ENCODE results near the gene SLC27A2. TPM values are rescaled to one million over a fixed set of nuclear protein-coding genes. Genes with fewer than 3 reads are reported as not detected.

Gene SLC27A2
- total and polyA plus RNA-seq, 2 donors (not counting 1 experiment from before 2014, with no cell fraction given) = 0.39 to 0.49 TPM

DNA sequence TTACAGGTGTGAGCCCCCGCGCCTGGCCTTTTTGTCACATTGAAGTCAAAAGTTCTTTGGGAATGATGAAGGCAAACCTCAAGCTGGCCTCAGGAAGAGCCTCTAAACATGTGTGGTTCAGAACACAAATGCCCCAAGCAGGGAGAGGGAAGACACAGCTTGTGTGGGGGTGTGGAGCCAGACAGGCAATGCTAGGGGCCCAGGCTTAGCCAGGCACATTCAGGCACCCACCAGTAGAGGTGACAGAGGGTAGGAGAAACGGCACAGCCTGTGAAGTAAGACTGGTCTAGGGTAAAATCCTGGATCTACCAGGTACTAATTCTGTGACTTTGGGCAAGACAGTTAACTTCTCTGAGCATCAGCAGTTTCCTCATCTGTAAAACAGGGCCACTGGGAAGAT is 80.0 kb downstream of the SLC27A2 start:
- H3K4me3 Mint-ChIP-seq = no peak overlapping the region
- peaks cover 11% of the 10 kb centered on the region for H3K27me3 Mint-ChIP-seq
- H3K27me3 ChIP-seq (replicated peaks in 1 of 4; ENCODE audit: control extremely low read depth in 1 of 4, control insufficient read depth in 3 of 4, insufficient read depth in 4 of 4, low read length in 3 of 4) = no peaks in the 10 kb centered on the region
- ATAC-seq (ENCODE audit: low read depth) (no peak), DNase-seq (no peak)
- no peak overlapping the region for H3K27ac ChIP-seq (ENCODE audit: low read length in 2 of 2)
- no peak overlapping the region for H3K4me3 ChIP-seq (ENCODE audit: control extremely low read depth in 1 of 5, extremely low read depth in 1 of 5, insufficient read depth in 1 of 5, low read depth in 2 of 5, low read length in 4 of 5)
- ChIA-PET CTCF (no interaction called here), POLR2A (no interaction called here)
- no peak overlapping the region for H3K4me2 ChIP-seq (replicated peaks; ENCODE audit: low read depth, low read length, poor library complexity, severe bottlenecking)
- TF ChIP-seq, protein P1, sequence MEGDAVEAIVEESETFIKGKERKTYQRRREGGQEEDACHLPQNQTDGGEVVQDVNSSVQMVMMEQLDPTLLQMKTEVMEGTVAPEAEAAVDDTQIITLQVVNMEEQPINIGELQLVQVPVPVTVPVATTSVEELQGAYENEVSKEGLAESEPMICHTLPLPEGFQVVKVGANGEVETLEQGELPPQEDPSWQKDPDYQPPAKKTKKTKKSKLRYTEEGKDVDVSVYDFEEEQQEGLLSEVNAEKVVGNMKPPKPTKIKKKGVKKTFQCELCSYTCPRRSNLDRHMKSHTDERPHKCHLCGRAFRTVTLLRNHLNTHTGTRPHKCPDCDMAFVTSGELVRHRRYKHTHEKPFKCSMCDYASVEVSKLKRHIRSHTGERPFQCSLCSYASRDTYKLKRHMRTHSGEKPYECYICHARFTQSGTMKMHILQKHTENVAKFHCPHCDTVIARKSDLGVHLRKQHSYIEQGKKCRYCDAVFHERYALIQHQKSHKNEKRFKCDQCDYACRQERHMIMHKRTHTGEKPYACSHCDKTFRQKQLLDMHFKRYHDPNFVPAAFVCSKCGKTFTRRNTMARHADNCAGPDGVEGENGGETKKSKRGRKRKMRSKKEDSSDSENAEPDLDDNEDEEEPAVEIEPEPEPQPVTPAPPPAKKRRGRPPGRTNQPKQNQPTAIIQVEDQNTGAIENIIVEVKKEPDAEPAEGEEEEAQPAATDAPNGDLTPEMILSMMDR (IDR thresholded peaks at IDR 0.05) = no peak
- no peak for TF ChIP-seq EZH2 (IDR thresholded peaks at IDR 0.05; ENCODE audit: borderline replicate concordance, insufficient read depth, low read depth, low read length, poor library complexity, severe bottlenecking)
- no peak overlapping the region for H2AFZ ChIP-seq (ENCODE audit: insufficient read depth, low read depth, low read length, poor library complexity, severe bottlenecking)
- H3K36me3 ChIP-seq (replicated peaks in 1 of 2; ENCODE audit: control extremely low read depth in 1 of 2, control insufficient read depth in 1 of 2, extremely low read depth in 1 of 2, insufficient read depth in 2 of 2, low read length in 1 of 2) = no peaks in the 10 kb centered on the region
- H4K20me1 ChIP-seq (ENCODE audit: control insufficient read depth, insufficient read depth, low read length, poor library complexity, severe bottlenecking) = no peaks in the 10 kb centered on the region
- no peak overlapping the region for H3K9ac ChIP-seq (ENCODE audit: low read length)
- H3K9me3 ChIP-seq (ENCODE audit: control extremely low read depth in 1 of 3, control insufficient read depth in 2 of 3, insufficient read depth in 1 of 3, low read length in 2 of 3) = no peaks in the 10 kb centered on the region
- WGBS (ENCODE audit: insufficient coverage) = 90% methylated on average over 3 of the region's 3 CpGs
- no peaks in the 10 kb centered on the region for H3K9me3 Mint-ChIP-seq (ENCODE audit: insufficient read depth)
- H3K4me1 Mint-ChIP-seq = peaks cover 9% of the 10 kb centered on the region
- intact Hi-C loops (cut with micrococcal nuclease) = no loop called here
- peaks cover 0 to 9% of the 10 kb centered on the region in 2 donors for H3K4me1 ChIP-seq (ENCODE audit: control insufficient read depth in 2 of 2, insufficient read depth in 2 of 2, low read length in 2 of 2)
- no peaks in the 10 kb centered on the region for H3K79me2 ChIP-seq (ENCODE audit: control insufficient read depth, insufficient read depth, low read length)
- no peak overlapping the region for H3K27ac Mint-ChIP-seq

DNA sequence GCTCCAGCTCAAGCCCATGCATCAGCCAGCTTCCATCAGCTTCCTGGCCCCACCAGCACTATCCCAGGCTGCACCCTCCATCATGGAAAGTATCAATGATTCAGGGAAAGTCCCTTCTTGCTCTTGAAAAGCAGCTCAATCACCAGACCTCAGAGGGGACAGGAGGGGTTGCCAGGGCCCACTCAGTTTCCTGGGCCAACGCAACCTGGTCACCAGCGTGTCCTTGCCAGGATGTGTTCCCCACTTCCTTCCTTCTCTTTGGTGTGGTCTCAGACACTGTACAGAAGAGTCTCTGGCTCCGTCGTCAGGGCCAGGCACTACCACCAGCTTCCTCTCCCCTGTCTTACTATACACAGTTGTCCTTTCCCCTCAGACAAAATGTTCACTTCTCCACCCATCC is 80.5 kb downstream of the SLC27A2 start:
- no peak for TF ChIP-seq EZH2 (IDR thresholded peaks at IDR 0.05; ENCODE audit: borderline replicate concordance, insufficient read depth, low read depth, low read length, poor library complexity, severe bottlenecking)
- TF ChIP-seq, protein P1 (IDR thresholded peaks at IDR 0.05) = no peak
- ATAC-seq (ENCODE audit: low read depth) = no peak
- intact Hi-C loops (cut with micrococcal nuclease) = no loop called here
- POLR2A ChIA-PET = no interaction called here
- no peaks in the 10 kb centered on the region for H3K27me3 ChIP-seq (replicated peaks in 1 of 4; ENCODE audit: control extremely low read depth in 1 of 4, control insufficient read depth in 3 of 4, insufficient read depth in 4 of 4, low read length in 3 of 4)
- CTCF ChIA-PET = no interaction called here
- H2AFZ ChIP-seq (ENCODE audit: insufficient read depth, low read depth, low read length, poor library complexity, severe bottlenecking) = no peak overlapping the region
- Mint-ChIP-seq H3K4me1 (peaks cover 9% of the 10 kb centered on the region), H3K27ac (no peak overlapping the region), H3K27me3 (peaks cover 14% of the 10 kb centered on the region), H3K9me3 (ENCODE audit: insufficient read depth) (no peaks in the 10 kb centered on the region), H3K4me3 (no peak overlapping the region)
- H3K27ac ChIP-seq (ENCODE audit: low read length in 2 of 2) = no peak overlapping the region
- H3K4me1 ChIP-seq (ENCODE audit: control insufficient read depth in 2 of 2, insufficient read depth in 2 of 2, low read length in 2 of 2) = peaks cover 0 to 9% of the 10 kb centered on the region in 2 donors
- no peak overlapping the region for H3K4me3 ChIP-seq (ENCODE audit: control extremely low read depth in 1 of 5, extremely low read depth in 1 of 5, insufficient read depth in 1 of 5, low read depth in 2 of 5, low read length in 4 of 5)
- no peak overlapping the region for H3K9ac ChIP-seq (ENCODE audit: low read length)
- WGBS (ENCODE audit: insufficient coverage) = 0% methylated on average over 4 of the region's 4 CpGs
- no peaks in the 10 kb centered on the region for H3K79me2 ChIP-seq (ENCODE audit: control insufficient read depth, insufficient read depth, low read length)
- H3K4me2 ChIP-seq (replicated peaks; ENCODE audit: low read depth, low read length, poor library complexity, severe bottlenecking) = no peak overlapping the region
- H3K36me3 ChIP-seq (replicated peaks in 1 of 2; ENCODE audit: control extremely low read depth in 1 of 2, control insufficient read depth in 1 of 2, extremely low read depth in 1 of 2, insufficient read depth in 2 of 2, low read length in 1 of 2) = no peaks in the 10 kb centered on the region
- no peak for DNase-seq
- H3K9me3 ChIP-seq (ENCODE audit: control extremely low read depth in 1 of 3, control insufficient read depth in 2 of 3, insufficient read depth in 1 of 3, low read length in 2 of 3) = peaks cover 0 to 2% (median 0%) of the 10 kb centered on the region in 3 donors
- H4K20me1 ChIP-seq (ENCODE audit: control insufficient read depth, insufficient read depth, low read length, poor library complexity, severe bottlenecking) = no peaks in the 10 kb centered on the region

Measured in B cell (primary cell).